Upper lobe of left lung (tissue), 6 donors: ENCODE measurements around the gene OTUB1. TPM values are rescaled to one million over a fixed set of nuclear protein-coding genes. Genes with fewer than 3 reads are reported as not detected.

ENCODE experiments used
- ATAC-seq, 2 donors: fragments of 200-7000 bp; cut with Tn5 transposase; one replicate each; pipeline ENCODE4 v1.9.1; 2022; ENCODE audit warnings: mild to moderate bottlenecking in 2 of 2, moderate library complexity in 2 of 2; ENCODE audit not compliant: low FRiP score in 2 of 2
- DNase-seq, 2 donors: peaks; one replicate each; pipeline ENCODE4 v3.0.0-alpha.2; 2019 to 2020
- H3K27ac ChIP-seq, 4 donors: fragments of 200-600 bp; sonication (generic); one replicate each; pipeline ENCODE4 v1.5.1; 2016 to 2019
- H3K27me3 ChIP-seq, 4 donors: fragments of 200-600 bp; sonication (generic); one replicate each; pipeline ENCODE4 v1.5.1; 2017 to 2019
- H3K36me3 ChIP-seq, 4 donors: fragments of 200-600 bp; sonication (generic); one replicate each; pipeline ENCODE4 v1.5.1; 2016 to 2019
- H3K4me1 ChIP-seq, 4 donors: fragments of 200-600 bp; sonication (generic); one replicate each; pipeline ENCODE4 v1.5.1; 2018 to 2019
- H3K4me3 ChIP-seq, 4 donors: fragments of 200-600 bp; sonication (generic); one replicate each; pipeline ENCODE4 v1.5.1; 2017 to 2019; ENCODE audit warnings: mild to moderate bottlenecking in 2 of 4, moderate library complexity in 1 of 4
- H3K9me3 ChIP-seq, 4 donors: fragments of 200-600 bp; sonication (generic); one replicate each; pipeline ENCODE4 v1.5.1; 2018 to 2019
- CTCF ChIP-seq, 6 experiments: fragments of 450-650 bp in 4 of 6; fragments of 200-600 bp in 2 of 6; sonication (generic) in 2 of 6; IDR thresholded peaks; one replicate each; pipeline ENCODE4 v1.5.1; 2016 to 2019; ENCODE audit warnings: antibody characterized with exemption in 6 of 6
- EP300 ChIP-seq, 4 donors: sonication (generic); formaldehyde crosslinking; IDR thresholded peaks; one replicate each; pipeline ENCODE4 v1.5.1; 2017; ENCODE audit warnings: antibody characterized with exemption in 4 of 4, control low read depth in 2 of 4
- POLR2A ChIP-seq, 4 donors: fragments of 450-650 bp; IDR thresholded peaks; one replicate each; pipeline ENCODE4 v1.5.1; 2016 to 2017; ENCODE audit warnings: antibody characterized with exemption in 4 of 4, mild to moderate bottlenecking in 2 of 4
- POLR2AphosphoS5 ChIP-seq, 2 donors: sonication (generic); formaldehyde crosslinking; IDR thresholded peaks; one replicate each; pipeline ENCODE4 v1.5.1; 2017; ENCODE audit warnings: antibody characterized with exemption in 2 of 2
- WGBS, 2 donors: methylation state at CpG; one replicate each; pipeline ENCODE4 v1.1.5; 2017 to 2018; 5-methylcytosine and 5-hydroxymethylcytosine counted together
- total RNA-seq, 6 donors: library from RNA; depleted of rRNA in 4 of 6; stranded (reverse); fragments of >200 nt in 4 of 6; gene quantifications; one replicate each; pipeline versions ENCODE4 v1.1.0 to v1.2.1, GENCODE V29; 2016 to 2021
- donor health status: DM: no; HTN: no; CAD: no; lungs with moderate emphysema.
- donor health status: DM: no; HTN: yes; CAD: no; lungs with severe emphysema.

OTUB1 gene
- total RNA-seq, 6 donors from 2014 or later, result 58.6 to 95.3 (median 72.5) TPM

GRCh38 chr11:64013141-64013896 lies 27.1 kb downstream of the OTUB1 start:
- 93 to 95% methylated on average over 16 of the region's 16 CpGs for WGBS, 2 donors
- no peak for ATAC-seq

DNA sequence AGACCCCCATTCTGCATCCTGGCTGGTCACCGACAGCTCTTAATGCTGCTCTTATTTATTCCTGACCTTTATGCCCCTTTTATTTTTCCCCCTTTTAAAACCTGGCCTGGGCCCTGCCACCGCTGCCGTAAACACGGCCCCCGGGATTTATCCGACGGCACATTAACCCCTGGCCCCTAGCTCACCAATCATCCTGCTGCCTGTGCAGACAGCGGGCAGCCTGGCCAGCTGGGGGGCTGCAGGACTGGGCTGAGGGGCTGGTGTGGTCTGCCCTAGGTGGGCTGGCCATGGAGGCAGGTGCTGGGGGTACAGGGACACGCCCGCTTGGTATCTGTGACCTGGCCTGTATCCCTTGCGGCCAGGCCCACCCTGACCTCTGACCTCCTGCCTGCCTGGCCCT lies 28.1 kb downstream of the OTUB1 start:
- TF ChIP-seq POLR2A (IDR thresholded peaks at IDR 0.05), result no peak
- no peak for TF ChIP-seq EP300 (IDR thresholded peaks at IDR 0.05)
- no peak for TF ChIP-seq POLR2AphosphoS5 (IDR thresholded peaks at IDR 0.05)
- no peak for TF ChIP-seq CTCF (IDR thresholded peaks at IDR 0.05)
- ATAC-seq (no peak), DNase-seq (no peak)
- WGBS, 2 donors, result 93 to 96% methylated on average over 8 to 11 of the region's 11 CpGs
- Histone ChIP-seq H3K9me3 (no peaks in the 10 kb centered on the region), H3K27ac (no peak overlapping the region), H3K27me3 (no peaks in the 10 kb centered on the region), H3K36me3 (no peaks in the 10 kb centered on the region), H3K4me3 (no peak overlapping the region), H3K4me1 (peaks cover 0 to 8% (median 2%) of the 10 kb centered on the region in 4 donors)

More at GRCh38 chr11:64013141-64013896, 27.1 kb downstream of the OTUB1 start:
- peaks cover under 1 to 2% (median 2%) of the 10 kb centered on the region in 4 donors for H3K4me1 ChIP-seq
- DNase-seq, result no peak
- no peaks in the 10 kb centered on the region for H3K36me3 ChIP-seq
- H3K27ac ChIP-seq, result no peak overlapping the region
- TF ChIP-seq POLR2A (IDR thresholded peaks at IDR 0.05), result no peak
- TF ChIP-seq CTCF (IDR thresholded peaks at IDR 0.05), result no peak
- TF ChIP-seq EP300 (IDR thresholded peaks at IDR 0.05), result no peak
- no peak for TF ChIP-seq POLR2AphosphoS5 (IDR thresholded peaks at IDR 0.05)
- H3K9me3 ChIP-seq, result no peaks in the 10 kb centered on the region
- H3K27me3 ChIP-seq, result no peaks in the 10 kb centered on the region
- H3K4me3 ChIP-seq, result no peak overlapping the region

DNA sequence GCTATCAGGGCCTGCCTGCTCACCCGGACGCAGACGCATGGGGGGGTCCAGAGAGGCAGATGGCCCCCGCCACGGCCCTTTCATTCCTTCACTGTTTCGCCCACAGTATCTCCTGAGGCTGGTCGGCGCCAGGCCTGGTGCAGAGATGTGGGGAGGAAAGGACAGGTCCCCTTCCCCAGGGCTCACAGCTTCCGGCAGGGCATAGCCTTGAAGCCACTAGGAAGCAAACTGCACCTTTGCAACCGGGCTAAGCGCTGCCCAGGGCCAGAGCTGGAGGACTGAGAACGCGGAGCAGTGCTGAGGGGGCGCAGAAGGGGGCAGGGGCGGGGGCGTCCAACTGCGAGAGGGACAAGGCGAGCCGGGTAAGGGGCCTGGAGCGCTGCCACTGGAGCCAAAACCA lies 29.3 kb downstream of the OTUB1 start:
- WGBS, 2 donors, result 88 to 94% methylated on average over 15 to 17 of the region's 20 CpGs
- Histone ChIP-seq H3K4me3 (no peak overlapping the region), H3K27ac (no peak overlapping the region), H3K9me3 (no peaks in the 10 kb centered on the region), H3K27me3 (no peaks in the 10 kb centered on the region), H3K36me3 (no peaks in the 10 kb centered on the region), H3K4me1 (peaks cover 0 to 8% (median 2%) of the 10 kb centered on the region in 4 donors)
- no peak for DNase-seq
- TF ChIP-seq EP300 (IDR thresholded peaks at IDR 0.05) (no peak), CTCF (IDR thresholded peaks at IDR 0.05) (no peak), POLR2AphosphoS5 (IDR thresholded peaks at IDR 0.05) (no peak), POLR2A (IDR thresholded peaks at IDR 0.05) (no peak)
- no peak for ATAC-seq

DNA sequence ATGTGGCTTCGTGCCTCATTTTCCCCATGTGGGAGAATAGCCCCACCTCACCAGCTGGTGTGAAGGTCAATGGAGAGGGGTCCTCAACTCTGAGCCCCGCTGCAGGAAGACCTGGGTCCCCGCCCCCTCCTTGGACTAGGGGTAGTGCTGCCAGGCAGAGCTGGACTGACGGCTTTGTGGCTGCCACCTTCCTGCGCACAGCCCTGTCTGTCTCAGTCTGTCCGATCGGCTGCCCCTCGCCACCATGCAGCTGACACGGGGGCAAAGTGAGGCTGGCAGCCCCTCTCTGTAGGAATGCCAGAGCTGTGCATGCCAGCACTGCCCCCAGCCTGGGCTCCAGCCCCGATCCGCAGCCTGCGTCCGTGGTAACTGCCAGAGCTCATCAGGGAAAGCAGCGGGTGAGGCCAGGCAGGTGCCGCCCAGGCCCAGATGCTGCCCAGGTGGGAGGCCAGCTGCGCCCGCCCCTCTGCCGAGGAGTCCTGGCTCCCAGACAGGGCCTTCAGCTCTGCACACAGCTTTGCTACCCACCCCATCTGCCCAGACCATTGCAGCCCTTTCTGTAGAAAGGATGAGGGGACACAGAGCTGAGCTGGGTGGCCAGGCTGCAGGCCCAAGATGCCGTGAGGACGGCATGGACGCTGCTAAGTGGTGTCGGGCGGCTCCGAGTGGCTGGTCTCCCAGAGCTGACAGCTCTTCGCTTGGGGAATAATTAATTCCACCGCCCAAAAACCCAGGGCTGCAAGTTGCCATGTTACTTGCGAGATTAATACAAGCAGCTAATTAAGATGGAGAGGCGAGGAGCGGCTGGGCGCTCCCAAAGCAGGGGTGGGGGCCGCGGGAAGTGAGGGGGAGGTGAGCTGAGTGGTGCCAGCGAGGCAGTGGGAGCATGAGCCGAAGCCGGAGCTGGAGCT lies 30.0 kb downstream of the OTUB1 start:
- TF ChIP-seq CTCF (IDR thresholded peaks at IDR 0.05) (no peak), EP300 (IDR thresholded peaks at IDR 0.05) (no peak), POLR2A (IDR thresholded peaks at IDR 0.05) (no peak), POLR2AphosphoS5 (IDR thresholded peaks at IDR 0.05) (no peak)

More for the DNA sequence above, 30.0 kb downstream of the OTUB1 start:
- ATAC-seq (no peak), DNase-seq (peak in 1 of 2 donors; percentile 73)
- peaks cover 0 to 8% (median 2%) of the 10 kb centered on the region in 4 donors for H3K4me1 ChIP-seq
- no peak overlapping the region for H3K27ac ChIP-seq
- no peak overlapping the region for H3K4me3 ChIP-seq
- no peaks in the 10 kb centered on the region for H3K36me3 ChIP-seq
- no peaks in the 10 kb centered on the region for H3K27me3 ChIP-seq
- no peaks in the 10 kb centered on the region for H3K9me3 ChIP-seq
- WGBS, 2 donors, result 89 to 96% methylated on average over 20 to 34 of the region's 35 CpGs
